Endothelial cell of umbilical vein (primary cell): ENCODE measurements around the gene HLA-B. TPM values are rescaled to one million over a fixed set of nuclear protein-coding genes. Genes with fewer than 3 reads are reported as not detected.

Source experiments
- BruUV-seq: library from RNA; stranded (reverse); fragments of 400-500 nt; replicated peaks from 2 replicates; lab custom pipeline; 2021; lab: Mats Ljungman, UMichigan
- CTCF ChIA-PET: fragments of 300-600, 350-600 bp; sonication (Branson Sonifier 250); formaldehyde crosslinking; loops from one replicate; lab custom pipeline; 2021; ENCODE audit warnings: antibody characterized with exemption, inconsistent platforms; lab: Charles Lee
- POLR2A ChIA-PET: fragments of 300-600, 350-600 bp; sonication (Branson Sonifier 250); formaldehyde crosslinking; loops from one replicate; lab custom pipeline; 2021; ENCODE audit warnings: antibody characterized with exemption, inconsistent platforms; lab: Charles Lee
- DNase-seq: peaks from one replicate; pipeline ENCODE4 v3.0.0-alpha.2; 2011; ENCODE audit warnings: low read depth, low spot score
- FAIRE-seq: peaks from 2 replicates; lab custom pipeline; 2011; peaks lifted over from hg19 to GRCh38; lab: Jason Lieb, UNC
- H2AFZ ChIP-seq: 2 replicates; pipeline ENCODE4 v1.6.0; 2012; ENCODE audit warnings: low read depth, low read length, control low read depth, inconsistent platforms
- H3K27ac ChIP-seq: 2 replicates; pipeline ENCODE4 v1.5.1; 2011; ENCODE audit warnings: low read depth, mild to moderate bottlenecking, control low read depth, low read length, moderate library complexity; ENCODE audit not compliant: insufficient read depth
- H3K27me3 ChIP-seq, 2 experiments: 2 replicates each; pipeline versions ENCODE4 v1.6.0 to v1.6.1; 2011; ENCODE audit warnings: low read length in 2 of 2, mixed read lengths in 1 of 2; ENCODE audit not compliant: control insufficient read depth in 2 of 2, insufficient read depth in 2 of 2
- H3K36me3 ChIP-seq, 2 experiments: 2 replicates in 1 of 2; 3 replicates in 1 of 2; pipeline ENCODE4 v1.5.1; 2011; ENCODE audit warnings: low read length in 2 of 2, mild to moderate bottlenecking in 1 of 2, moderate library complexity in 1 of 2; ENCODE audit not compliant: control insufficient read depth in 2 of 2, insufficient read depth in 2 of 2; ENCODE audit errors: extremely low read depth in 1 of 2
- H3K4me1 ChIP-seq: 3 replicates; pipeline ENCODE4 v1.5.1; 2011; ENCODE audit warnings: mild to moderate bottlenecking, low read length; ENCODE audit not compliant: control insufficient read depth, insufficient read depth; ENCODE audit errors: extremely low read depth
- H3K4me2 ChIP-seq: 2 replicates; pipeline ENCODE4 v1.6.1; 2011; ENCODE audit warnings: low read length, control low read depth, mixed read lengths; ENCODE audit not compliant: insufficient read depth
- H3K4me3 ChIP-seq, 3 experiments: fragments of 200-600 bp in 1 of 3; sonication (generic), shearing (Covaris generic) in 1 of 3; replicated peaks in 1 of 3; 2 replicates each; pipeline ENCODE4 v1.5.1; 2011 to 2016; ENCODE audit warnings: control low read depth in 3 of 3, low read length in 3 of 3, mild to moderate bottlenecking in 2 of 3, inconsistent platforms in 1 of 3, low read depth in 1 of 3, moderate library complexity in 1 of 3; ENCODE audit not compliant: insufficient read depth in 1 of 3
- H3K79me2 ChIP-seq: 2 replicates; pipeline ENCODE4 v1.6.0; 2012; ENCODE audit warnings: low read length, inconsistent platforms; ENCODE audit not compliant: control insufficient read depth, insufficient read depth
- H3K9ac ChIP-seq: replicated peaks from 2 replicates; pipeline ENCODE3; 2011; ENCODE audit warnings: low read length, control low read depth; ENCODE audit not compliant: insufficient read depth; ENCODE audit errors: extremely low read depth
- H3K9me1 ChIP-seq: replicated peaks from 3 replicates; pipeline ENCODE4 v1.6.0; 2011; ENCODE audit warnings: mild to moderate bottlenecking, low read length; ENCODE audit not compliant: control insufficient read depth, insufficient read depth; ENCODE audit errors: extremely low read depth
- H3K9me3 ChIP-seq: replicated peaks from 2 replicates; pipeline ENCODE4 v1.5.1; 2012; ENCODE audit warnings: low read length, inconsistent platforms; ENCODE audit not compliant: control insufficient read depth, insufficient read depth
- H4K20me1 ChIP-seq: replicated peaks from 2 replicates; pipeline ENCODE3; 2011; ENCODE audit warnings: mild to moderate bottlenecking, low read length; ENCODE audit not compliant: control insufficient read depth, insufficient read depth; ENCODE audit errors: extremely low read depth
- CTCF ChIP-seq, 2 donors: IDR thresholded peaks; 1 replicate in 1 of 2; 2 replicates in 1 of 2; pipeline ENCODE4 v1.5.1; 2011; ENCODE audit warnings: low read length in 2 of 2, mild to moderate bottlenecking in 2 of 2, moderate library complexity in 2 of 2, control low read depth in 1 of 2, inconsistent platforms in 1 of 2, low read depth in 1 of 2; ENCODE audit not compliant: insufficient read depth in 1 of 2; ENCODE audit errors: extremely low read depth in 1 of 2
- EZH2 ChIP-seq: IDR thresholded peaks from 2 replicates; pipeline ENCODE4 v1.6.1; 2012; ENCODE audit warnings: borderline replicate concordance, low read depth, mild to moderate bottlenecking, moderate library complexity, low read length, inconsistent platforms; ENCODE audit not compliant: severe bottlenecking
- FOS ChIP-seq: IDR thresholded peaks from 2 replicates; pipeline ENCODE4 v1.6.1; 2011; ENCODE audit warnings: mild to moderate bottlenecking, low read length, moderate library complexity, borderline replicate concordance; ENCODE audit not compliant: insufficient read depth
- GATA2 ChIP-seq: IDR thresholded peaks from 2 replicates; pipeline ENCODE4 v1.7.0; 2011; ENCODE audit warnings: low read depth, mild to moderate bottlenecking, moderate library complexity, mixed read lengths, low read length; ENCODE audit not compliant: insufficient read length, insufficient read depth
- JUN ChIP-seq: IDR thresholded peaks from 2 replicates; pipeline ENCODE4 v1.6.1; 2011; ENCODE audit warnings: borderline replicate concordance, low read depth; ENCODE audit not compliant: insufficient read length, insufficient read depth
- MYC ChIP-seq: IDR thresholded peaks from one replicate; pipeline ENCODE4 v1.6.1; 2011; ENCODE audit warnings: mild to moderate bottlenecking, low read depth, low read length
- POLR2A ChIP-seq: IDR thresholded peaks from 2 replicates; pipeline ENCODE4 v1.6.1; 2012; ENCODE audit warnings: low read depth, mild to moderate bottlenecking, control low read depth, low read length
- POLR2AphosphoS5 ChIP-seq: IDR thresholded peaks from 2 replicates; pipeline ENCODE4 v1.6.1; 2012; ENCODE audit warnings: low read depth, mild to moderate bottlenecking, control low read depth, low read length, moderate library complexity; ENCODE audit not compliant: insufficient read depth
- dilution Hi-C: fragments of 300-500 bp; cut with MboI; formaldehyde crosslinking; loops from one replicate; pipeline ENCODE4 v1.15.0; 2019; ENCODE audit warnings: low sequenced_read_pairs; ENCODE audit not compliant: extremely low pct_ligation_motif_present
- intact Hi-C: fragments of 100-400 bp; cut with micrococcal nuclease; formaldehyde crosslinking; loops from one replicate; pipeline ENCODE4 v1.10.0; 2022
- polyA plus RNA-seq, 4 experiments: library from polyadenylated mRNA; depleted of rRNA in 3 of 4; stranded (reverse) in 3 of 4; unstranded in 1 of 4; fragments of >200 nt; gene quantifications; 2 replicates each; pipeline versions ENCODE4 v1.2.1 to v1.2.3, GENCODE V29; 2011 to 2012; ENCODE audit warnings: missing spikeins in 1 of 4
- total RNA-seq: library from RNA; stranded (reverse); gene quantifications from 2 replicates; pipeline ENCODE4 v1.2.3, GENCODE V29; 2021

Gene HLA-B
- total and polyA plus RNA-seq, 2 donors (not counting 3 experiments of a cell fraction or from before 2014, with no cell fraction given): 119 to 126 TPM

- Histone ChIP-seq H3K27me3 (peaks cover 14 to 24% of the 10 kb centered on the region in 2 experiments), H3K4me2 (no peak overlapping the region), H4K20me1 (no peaks in the 10 kb centered on the region), H3K4me3 (no peak overlapping the region), H3K27ac (no peak overlapping the region), H3K79me2 (no peaks in the 10 kb centered on the region), H3K36me3 (no peaks in the 10 kb centered on the region), H3K9me1 (no peaks in the 10 kb centered on the region), H3K9me3 (no peaks in the 10 kb centered on the region), H3K9ac (no peak overlapping the region), H2AFZ (no peak overlapping the region), H3K4me1 (no peaks in the 10 kb centered on the region)
- CTCF ChIA-PET: interaction anchor here (0.9 to 5.0 kb wide), 2 partner anchors 12 to 251 kb away, joined by 3 to 29 read pairs; no protein-coding TSS in a partner anchor
- POLR2A ChIA-PET: no interaction called here
- dilution Hi-C loops (no loop called here), intact Hi-C loops (no loop called here)
- TF ChIP-seq GATA2 (no peak), POLR2AphosphoS5 (no peak), MYC (no peak), POLR2A (no peak), CTCF (IDR thresholded peaks at IDR 0.05; ENCODE audit: extremely low read depth in 1 of 2, insufficient read depth in 1 of 2, low read depth in 1 of 2, low read length in 2 of 2) (no peak), JUN (no peak), EZH2 (no peak), FOS (no peak)
- DNase-seq: no peak
- no peak for FAIRE-seq
- no TSS peak for BruUV-seq
Measured at GRCh38 chr6:31378721-31379103, 21.7 kb upstream of the HLA-B start.
